Breast epithelium (tissue), 3 donors: Measurements from ENCODE around the gene MYEOV.

ENCODE experiments used
- CTCF ChIP-seq, 3 donors: fragments of 450-650 bp; IDR thresholded peaks; one replicate each; pipeline ENCODE4 v1.5.1; 2016 to 2017; ENCODE audit warnings: antibody characterized with exemption in 3 of 3, mild to moderate bottlenecking in 3 of 3, moderate library complexity in 3 of 3
- POLR2A ChIP-seq: fragments of 450-650 bp; IDR thresholded peaks from one replicate; pipeline ENCODE4 v1.6.1; 2016; ENCODE audit warnings: antibody characterized with exemption, mild to moderate bottlenecking, moderate library complexity

- TF ChIP-seq CTCF (IDR thresholded peaks at IDR 0.05) (no peak), POLR2A (no peak)
These were observed 9.9 kb upstream of the MYEOV start for GRCh38 chr11:69284081-69284511.
